ENCODE data around the gene ZMIZ1.
"Not testable (repeated sequence)": the region's sequence is repeated elsewhere in the genome, so short reads cannot be mapped to it uniquely, and the experiment has no call there.

Gene ZMIZ1

DNA sequence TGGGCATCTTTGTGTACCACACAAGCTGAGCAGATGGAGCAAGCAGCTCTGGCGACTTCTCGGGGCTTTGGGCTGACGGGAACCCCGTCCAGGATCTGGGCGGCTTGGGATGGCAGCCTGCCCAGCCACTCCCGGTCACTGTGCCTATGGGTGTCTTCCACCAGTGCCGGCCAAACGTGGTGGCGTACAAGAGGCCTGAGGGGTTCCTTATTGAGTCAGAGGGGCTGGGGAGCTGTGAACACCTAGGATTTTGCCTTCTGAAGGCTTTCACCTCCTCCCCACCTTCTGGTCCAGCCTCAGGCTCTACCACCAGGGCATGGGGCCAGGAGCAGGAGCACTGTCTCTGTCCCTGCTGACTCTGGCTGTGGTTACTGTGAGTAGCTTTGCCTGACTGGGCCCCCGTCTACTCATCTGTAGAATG lies 206.7 kb downstream of the ZMIZ1 start:
- Histone ChIP-seq H4K20me1 (peaks cover 85% of the 10 kb centered on the region), H3K27ac (peak overlapping the region; percentile 38; the same call in 1 of the 2 replicates), H3K36me3 (peaks cover 94% of the 10 kb centered on the region), H3K9ac (no peak overlapping the region), H3K4me3 (no peak overlapping the region), H3K4me2 (no peak overlapping the region), H3K4me1 (peaks cover 52% of the 10 kb centered on the region), H3K9me3 (peaks cover 9% of the 10 kb centered on the region; the same call in 1 of the 2 replicates), H3K27me3 (no peaks in the 10 kb centered on the region)
- TF ChIP-seq Cebpa-rat (IDR thresholded peaks at IDR 0.05) = no peak

DNA sequence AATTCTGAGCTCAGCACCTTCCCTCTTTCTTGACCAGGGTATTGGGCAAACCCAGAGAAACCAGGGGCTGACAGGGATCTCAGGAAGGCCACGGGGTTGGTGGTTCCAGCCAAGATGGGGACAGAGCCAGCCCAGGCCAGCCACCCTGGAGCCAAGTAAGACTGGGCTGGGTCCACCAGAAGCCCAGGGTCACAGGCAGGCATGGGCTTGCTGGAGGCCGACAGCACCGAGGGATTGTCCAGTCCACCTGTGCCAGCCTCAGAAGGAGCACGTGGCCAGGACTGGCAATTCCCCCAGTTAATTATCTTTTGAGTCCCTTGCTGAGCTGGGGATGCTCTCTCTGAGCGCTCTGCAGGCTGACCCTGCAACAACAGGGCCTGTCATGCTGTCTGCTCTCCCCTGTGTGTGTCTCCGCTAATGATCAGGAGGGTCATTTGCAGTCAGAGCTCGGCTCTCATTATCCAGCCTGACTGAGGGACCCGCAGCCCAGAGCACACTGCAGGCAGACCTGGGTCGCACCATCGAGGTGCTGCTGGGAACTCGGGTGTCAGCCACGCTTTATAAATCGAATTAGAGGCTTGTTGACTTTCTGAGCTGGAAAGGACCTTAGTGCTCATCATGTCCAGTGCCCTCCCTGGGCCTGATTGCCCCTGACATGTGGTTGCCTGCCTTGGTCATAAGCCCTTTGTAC lies 209.0 kb downstream of the ZMIZ1 start:
- H4K20me1 ChIP-seq = peaks cover 85% of the 10 kb centered on the region
- H3K27me3 ChIP-seq = no peaks in the 10 kb centered on the region
- no peak overlapping the region for H3K27ac ChIP-seq
- H3K9me3 ChIP-seq = peaks cover 9% of the 10 kb centered on the region; the same call in 1 of the 2 replicates
- H3K9ac ChIP-seq = no peak overlapping the region
- peaks cover 52% of the 10 kb centered on the region for H3K4me1 ChIP-seq
- no peak overlapping the region for H3K4me3 ChIP-seq
- no peak for TF ChIP-seq Cebpa-rat (IDR thresholded peaks at IDR 0.05)
- H3K4me2 ChIP-seq = no peak overlapping the region
- H3K36me3 ChIP-seq = peaks cover 98% of the 10 kb centered on the region

DNA sequence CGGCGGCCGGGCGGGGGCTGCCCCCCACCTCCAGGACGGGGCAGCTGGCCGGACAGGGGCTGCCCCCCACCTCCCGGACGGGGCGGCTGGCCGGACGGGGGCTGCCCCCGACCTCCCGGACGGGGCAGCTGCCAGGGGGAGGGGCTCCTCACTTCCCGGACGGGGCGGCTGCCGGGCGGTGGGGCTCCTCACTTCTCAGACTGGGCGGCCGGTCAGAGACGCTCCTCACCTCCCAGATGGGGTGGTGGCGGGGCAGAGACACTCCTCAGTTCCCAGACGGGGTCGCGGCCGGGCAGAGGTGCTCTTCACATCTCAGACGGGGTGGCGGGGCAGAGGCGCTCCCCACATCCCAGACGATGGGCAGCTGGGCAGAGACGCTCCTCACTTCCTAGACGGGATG lies 210.3 kb downstream of the ZMIZ1 start:
- H3K4me2 ChIP-seq, H3K9me3 ChIP-seq, H3K4me3 ChIP-seq, H3K27me3 ChIP-seq, H3K27ac ChIP-seq, H3K9ac ChIP-seq: not testable (repeated sequence)
- Histone ChIP-seq H4K20me1 (peaks cover 85% of the 10 kb centered on the region), H3K4me1 (peaks cover 52% of the 10 kb centered on the region), H3K36me3 (peaks cover 98% of the 10 kb centered on the region)

DNA sequence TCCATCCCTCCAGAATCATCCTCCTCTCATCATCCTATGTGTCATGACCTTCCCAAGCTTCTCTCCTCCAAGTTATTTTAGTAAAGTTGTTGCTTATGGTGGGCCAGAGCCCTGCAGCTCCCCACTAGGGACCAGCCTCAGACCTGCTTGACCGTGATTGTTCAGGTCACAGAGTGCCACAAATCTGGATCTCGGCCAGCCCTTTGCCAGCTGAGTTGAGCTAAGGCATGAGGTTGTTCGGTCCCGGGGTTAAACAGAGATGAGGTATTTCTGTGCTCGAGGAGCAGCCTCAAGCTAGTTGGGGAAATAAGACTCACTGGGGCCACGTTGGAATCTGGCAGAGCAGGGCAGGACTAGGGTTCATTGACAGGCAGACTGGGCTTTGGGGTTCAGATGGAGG lies 212.2 kb downstream of the ZMIZ1 start:
- no peak overlapping the region for H3K4me3 ChIP-seq
- peaks cover 9% of the 10 kb centered on the region; the same call in 1 of the 2 replicates for H3K9me3 ChIP-seq
- 0 out of 2 replicates have a peak overlapping the region, but pooled peaks have one; percentile 47 for H3K27ac ChIP-seq
- peaks cover 55% of the 10 kb centered on the region for H3K4me1 ChIP-seq
- no peaks in the 10 kb centered on the region for H3K27me3 ChIP-seq
- H3K36me3 ChIP-seq = peaks cover 95% of the 10 kb centered on the region
- peaks cover 85% of the 10 kb centered on the region for H4K20me1 ChIP-seq
- no peak for TF ChIP-seq Cebpa-rat (IDR thresholded peaks at IDR 0.05)
- H3K4me2 ChIP-seq = peak overlapping the region; percentile 14; the same call in 1 of the 2 replicates
- peak overlapping the region; percentile 7; the same call in 1 of the 2 replicates for H3K9ac ChIP-seq

DNA sequence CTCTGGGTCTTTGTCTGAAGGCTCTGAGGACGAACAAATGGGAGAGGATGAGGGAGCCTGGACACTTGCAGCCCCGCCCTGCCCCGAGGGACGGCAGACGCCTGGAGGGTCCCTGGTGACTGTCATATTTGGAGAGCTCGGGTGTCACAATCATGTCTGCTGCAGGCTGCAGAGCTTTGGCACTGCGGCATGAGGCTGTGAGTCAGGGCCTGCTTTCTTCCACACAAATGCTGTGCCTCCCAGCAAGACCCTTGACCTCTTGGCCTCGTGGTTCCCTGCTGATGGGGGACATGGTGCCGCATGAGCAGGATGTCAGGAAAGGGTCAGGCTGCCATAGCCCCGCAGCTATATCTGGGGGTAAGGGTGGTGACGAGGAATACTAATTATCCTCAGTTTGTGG lies 213.6 kb downstream of the ZMIZ1 start:
- Histone ChIP-seq H3K4me1 (peaks cover 70% of the 10 kb centered on the region), H3K9ac (0 out of 2 replicates have a peak overlapping the region, but pooled peaks have one; percentile 26), H3K27me3 (no peaks in the 10 kb centered on the region), H3K4me2 (peak overlapping the region; percentile 97), H3K27ac (peak overlapping the region; percentile 16; the same call in 1 of the 2 replicates), H3K4me3 (no peak overlapping the region), H3K36me3 (peaks cover 91% of the 10 kb centered on the region), H4K20me1 (peaks cover 85% of the 10 kb centered on the region), H3K9me3 (peaks cover 8% of the 10 kb centered on the region; the same call in 1 of the 2 replicates)
- no peak for TF ChIP-seq Cebpa-rat (IDR thresholded peaks at IDR 0.05)

DNA sequence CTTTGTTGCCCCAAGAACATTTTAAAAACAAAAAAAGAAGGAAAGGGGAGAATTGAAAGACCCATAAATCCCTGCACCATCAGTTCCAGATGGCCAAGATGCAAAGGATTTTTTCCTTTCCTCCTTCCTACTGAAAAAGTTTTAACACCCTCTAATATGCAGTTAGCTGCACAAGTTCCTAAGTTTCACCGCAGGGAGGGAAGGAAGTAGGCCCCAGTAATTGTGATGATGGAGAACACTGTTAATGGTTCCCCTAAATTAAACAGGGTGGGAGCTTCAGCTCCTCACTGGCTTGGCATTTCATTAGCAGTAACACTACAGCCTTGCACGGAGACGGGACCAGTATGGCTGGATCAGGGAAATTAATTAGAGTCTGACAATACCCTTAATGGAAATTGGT lies 214.8 kb downstream of the ZMIZ1 start:
- Histone ChIP-seq H3K4me3 (no peak overlapping the region), H3K27me3 (no peaks in the 10 kb centered on the region), H3K9ac (no peak overlapping the region; the same call in 1 of the 2 replicates), H3K27ac (peak overlapping the region; percentile 16; the same call in 1 of the 2 replicates), H3K4me2 (peak overlapping the region; percentile 97), H4K20me1 (peaks cover 89% of the 10 kb centered on the region), H3K9me3 (no peaks in the 10 kb centered on the region), H3K4me1 (peaks cover 82% of the 10 kb centered on the region), H3K36me3 (peaks cover 92% of the 10 kb centered on the region)
- TF ChIP-seq Cebpa-rat (IDR thresholded peaks at IDR 0.05) = no peak

DNA sequence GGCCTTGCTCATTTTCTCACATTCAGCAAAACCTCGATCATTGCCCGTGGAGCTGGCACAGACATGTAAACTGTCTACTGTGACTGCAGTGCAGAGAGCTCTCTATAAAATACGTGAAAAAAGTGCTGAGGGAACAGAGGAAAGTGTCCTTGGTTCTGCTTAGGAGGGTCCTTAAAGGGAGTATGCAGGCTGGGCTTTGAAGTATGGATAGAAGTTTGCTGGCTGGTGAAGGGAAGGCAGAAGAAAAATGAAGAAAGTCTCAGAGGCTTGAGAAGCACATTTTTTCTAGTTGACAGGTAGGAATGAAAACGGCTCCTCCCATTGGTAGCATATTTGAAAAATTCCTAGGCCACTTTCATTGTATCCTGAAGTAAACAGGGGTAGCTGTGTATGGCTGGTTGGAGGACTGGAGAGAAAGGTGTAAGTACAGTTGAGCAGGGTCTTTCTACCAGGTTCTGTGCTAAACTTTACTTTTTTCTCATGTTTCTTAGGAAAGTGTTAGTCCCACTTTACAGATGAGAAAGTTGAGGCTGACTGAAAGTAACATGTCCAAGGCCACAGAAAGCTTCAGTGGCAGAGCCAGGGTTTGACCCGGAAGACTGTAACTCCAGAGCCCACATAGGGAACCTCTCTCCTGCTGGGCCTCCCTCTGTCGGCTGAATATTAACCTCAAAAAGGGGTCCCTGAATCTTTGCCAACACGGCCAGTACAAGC lies 215.5 kb downstream of the ZMIZ1 start:
- Histone ChIP-seq H3K4me1 (peaks cover 89% of the 10 kb centered on the region), H3K36me3 (peaks cover 93% of the 10 kb centered on the region), H3K9me3 (no peaks in the 10 kb centered on the region), H3K9ac (no peak overlapping the region), H4K20me1 (peaks cover 96% of the 10 kb centered on the region), H3K4me2 (peak overlapping the region; percentile 97), H3K27ac (no peak overlapping the region), H3K27me3 (no peaks in the 10 kb centered on the region), H3K4me3 (no peak overlapping the region)
- TF ChIP-seq Cebpa-rat (IDR thresholded peaks at IDR 0.05) = no peak

DNA sequence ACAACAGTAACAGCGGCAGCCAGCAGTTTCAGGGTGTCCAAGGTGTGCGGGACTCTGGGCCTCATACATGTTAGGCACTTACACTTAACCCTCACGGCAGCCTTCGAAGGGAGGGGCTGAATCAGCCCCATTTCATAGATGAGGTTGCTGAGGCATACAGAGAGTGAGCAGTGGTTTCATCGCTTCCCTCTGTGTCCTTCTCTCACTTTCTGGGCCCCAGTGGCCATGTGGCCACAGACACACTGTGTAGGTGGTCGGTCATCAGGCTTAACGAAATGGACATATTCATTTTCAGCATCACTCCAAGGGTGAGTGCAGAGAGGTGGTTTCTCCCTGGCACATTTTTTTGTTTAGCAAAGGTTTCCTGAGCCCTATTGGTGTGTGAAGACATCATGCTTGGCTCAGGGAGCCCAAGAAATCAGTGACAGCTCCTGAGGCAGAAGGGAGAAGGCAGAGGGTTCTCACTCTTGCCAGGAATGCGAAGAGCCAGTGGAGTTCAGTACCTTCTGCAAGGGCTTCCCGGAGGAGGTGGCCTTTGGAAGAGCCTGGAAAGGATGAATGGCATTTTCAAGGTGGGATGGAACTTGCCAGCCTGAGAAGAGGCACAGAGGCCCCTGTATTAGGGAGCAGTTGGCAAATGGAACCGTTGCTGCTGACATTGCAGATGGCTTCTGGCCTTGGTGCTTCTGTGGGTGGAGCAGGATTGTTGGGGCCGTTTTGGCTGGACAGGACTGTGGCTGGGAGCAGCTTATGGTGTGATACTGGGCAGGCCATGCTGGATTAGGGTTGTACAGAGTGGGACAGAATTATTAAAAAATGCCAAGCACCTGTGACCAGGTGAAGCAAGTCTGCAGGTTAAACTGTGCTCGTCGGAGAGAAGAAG lies 216.8 kb downstream of the ZMIZ1 start:
- H3K4me2 ChIP-seq = peak overlapping the region; percentile 97

DNA sequence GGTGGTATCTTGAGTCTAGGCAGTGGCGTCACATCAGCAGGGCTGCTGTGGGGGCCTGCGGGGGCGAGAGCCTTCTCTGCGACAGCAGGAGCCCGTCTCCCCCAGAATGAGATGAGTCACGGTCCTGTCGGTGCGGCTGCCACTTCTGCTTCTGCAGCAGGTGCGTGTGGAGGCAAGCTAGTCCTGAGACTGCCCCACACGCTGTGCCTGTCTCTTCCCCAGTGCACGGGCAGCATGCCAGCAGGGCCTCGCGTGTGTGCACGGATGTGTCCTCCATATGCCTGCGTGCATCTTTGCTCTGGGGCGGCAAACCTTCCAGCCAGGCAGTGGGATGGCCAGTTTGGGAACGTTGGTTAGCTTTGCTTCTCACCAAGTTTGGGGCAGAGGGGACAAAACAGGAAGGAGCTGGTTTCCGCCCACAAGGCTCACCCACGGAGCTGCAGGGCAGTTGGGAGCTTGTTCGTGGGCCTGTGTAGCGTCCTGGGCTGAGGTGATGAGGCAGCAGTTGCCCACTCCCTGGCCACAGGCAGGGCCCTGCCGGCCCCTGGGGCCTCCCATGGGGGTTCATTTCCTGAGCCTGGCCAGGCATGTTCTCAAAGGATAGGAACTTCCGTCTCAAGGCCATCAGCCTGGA lies 217.7 kb downstream of the ZMIZ1 start:
- Histone ChIP-seq H3K27ac (peak overlapping the region; percentile 80), H3K27me3 (no peaks in the 10 kb centered on the region), H3K4me1 (peaks cover 95% of the 10 kb centered on the region), H4K20me1 (peaks cover 100% of the 10 kb centered on the region), H3K36me3 (peaks cover 93% of the 10 kb centered on the region), H3K9ac (peak overlapping the region; percentile 56), H3K9me3 (no peaks in the 10 kb centered on the region), H3K4me3 (peak overlapping the region; percentile 49), H3K4me2 (peak overlapping the region; percentile 97)
- TF ChIP-seq Cebpa-rat (IDR thresholded peaks at IDR 0.05) = no peak

More for the DNA sequence above, 216.8 kb downstream of the ZMIZ1 start:
- H3K9ac ChIP-seq = peak overlapping the region; percentile 56; the same call in 1 of the 2 replicates
- H3K36me3 ChIP-seq = peaks cover 93% of the 10 kb centered on the region
- peak overlapping the region; percentile 49; the same call in 1 of the 2 replicates for H3K4me3 ChIP-seq
- H3K27ac ChIP-seq = peak overlapping the region; percentile 80
- no peak for TF ChIP-seq Cebpa-rat (IDR thresholded peaks at IDR 0.05)
- peaks cover 100% of the 10 kb centered on the region for H4K20me1 ChIP-seq
- H3K9me3 ChIP-seq = no peaks in the 10 kb centered on the region
- peaks cover 100% of the 10 kb centered on the region for H3K4me1 ChIP-seq
- H3K27me3 ChIP-seq = no peaks in the 10 kb centered on the region

Measured in BLaER1 (cell line).